ENCODE results near the gene ZNF17.

- TF ChIP-seq, protein P1, sequence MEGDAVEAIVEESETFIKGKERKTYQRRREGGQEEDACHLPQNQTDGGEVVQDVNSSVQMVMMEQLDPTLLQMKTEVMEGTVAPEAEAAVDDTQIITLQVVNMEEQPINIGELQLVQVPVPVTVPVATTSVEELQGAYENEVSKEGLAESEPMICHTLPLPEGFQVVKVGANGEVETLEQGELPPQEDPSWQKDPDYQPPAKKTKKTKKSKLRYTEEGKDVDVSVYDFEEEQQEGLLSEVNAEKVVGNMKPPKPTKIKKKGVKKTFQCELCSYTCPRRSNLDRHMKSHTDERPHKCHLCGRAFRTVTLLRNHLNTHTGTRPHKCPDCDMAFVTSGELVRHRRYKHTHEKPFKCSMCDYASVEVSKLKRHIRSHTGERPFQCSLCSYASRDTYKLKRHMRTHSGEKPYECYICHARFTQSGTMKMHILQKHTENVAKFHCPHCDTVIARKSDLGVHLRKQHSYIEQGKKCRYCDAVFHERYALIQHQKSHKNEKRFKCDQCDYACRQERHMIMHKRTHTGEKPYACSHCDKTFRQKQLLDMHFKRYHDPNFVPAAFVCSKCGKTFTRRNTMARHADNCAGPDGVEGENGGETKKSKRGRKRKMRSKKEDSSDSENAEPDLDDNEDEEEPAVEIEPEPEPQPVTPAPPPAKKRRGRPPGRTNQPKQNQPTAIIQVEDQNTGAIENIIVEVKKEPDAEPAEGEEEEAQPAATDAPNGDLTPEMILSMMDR (IDR thresholded peaks at IDR 0.05 in 2 of 3, conservative IDR thresholded peaks at IDR 0.05 in 1 of 3; ENCODE audit: borderline replicate concordance in 1 of 3, insufficient read depth in 1 of 3, low read depth in 2 of 3, low read length in 2 of 3), result no peak
- TF ChIP-seq EZH2phosphoT487 (IDR thresholded peaks at IDR 0.05; ENCODE audit: borderline replicate concordance) (no peak), ATF3 (IDR thresholded peaks at IDR 0.05) (no peak), POLR2A (IDR thresholded peaks at IDR 0.05; ENCODE audit: borderline replicate concordance, extremely low read depth, insufficient read depth, insufficient read length) (no peak), RAD21 (IDR thresholded peaks at IDR 0.05; ENCODE audit: low read depth) (no peak), POLR2AphosphoS5 (IDR thresholded peaks at IDR 0.05; ENCODE audit: low read depth, low read length) (no peak)
Observed at GRCh38 chr19:57363688-57364181, 47.2 kb upstream of the ZNF17 start.

Data from HCT116 (cell line).